Caco-2 (cell line): Measurements from ENCODE around the gene S100A6. TPM values are rescaled to one million over a fixed set of nuclear protein-coding genes. Genes with fewer than 3 reads are reported as not detected.

Source experiments
- BruUV-seq: library from RNA; stranded (reverse); fragments of 400-500 nt; replicated peaks from 2 replicates; lab custom pipeline; 2021; lab: Mats Ljungman, UMichigan
- CTCF ChIA-PET: fragments of 300-600 bp; sonication (Branson Sonifier 250); formaldehyde crosslinking; loops from one replicate; lab custom pipeline; 2022; ENCODE audit warnings: antibody characterized with exemption; lab: Charles Lee
- POLR2A ChIA-PET: fragments of 300-600 bp; sonication (Branson Sonifier 250); formaldehyde crosslinking; loops from one replicate; lab custom pipeline; 2022; ENCODE audit warnings: antibody characterized with exemption; lab: Charles Lee
- DNase-seq, 2 experiments: peaks; one replicate each; pipeline versions ENCODE4 v3.0.0 to v3.0.0-alpha.2; 2020 to 2022
- H3K27me3 ChIP-seq: replicated peaks from 2 replicates; pipeline ENCODE4 v1.6.0; 2011; ENCODE audit warnings: low read length; ENCODE audit not compliant: control insufficient read depth, insufficient read depth
- H3K36me3 ChIP-seq: 2 replicates; pipeline ENCODE4 v1.5.1; 2011; ENCODE audit warnings: low read length; ENCODE audit not compliant: control insufficient read depth, insufficient read depth
- H3K4me1 ChIP-seq: fragments of 250-450 bp; sonication (Bioruptor Pico); 2 replicates; pipeline ENCODE4 v1.5.1; 2020; ENCODE audit warnings: mild to moderate bottlenecking
- H3K4me3 ChIP-seq: 2 replicates; pipeline ENCODE4 v1.5.1; 2011; ENCODE audit warnings: low read depth, mild to moderate bottlenecking, control low read depth, low read length
- H3K9me3 ChIP-seq: fragments of 250-450 bp; sonication (Bioruptor Pico); 2 replicates; pipeline ENCODE4 v1.5.1; 2020; ENCODE audit warnings: mild to moderate bottlenecking, moderate library complexity
- H3K27ac Mint-ChIP-seq: one replicate; pipeline ENCODE4 v1.8.0; 2022; ENCODE audit warnings: mixed read lengths; ENCODE audit not compliant: unreplicated experiment
- H3K27me3 Mint-ChIP-seq: one replicate; pipeline ENCODE4 v1.8.0; 2022; ENCODE audit warnings: mixed read lengths; ENCODE audit not compliant: insufficient read depth, unreplicated experiment
- H3K36me3 Mint-ChIP-seq: one replicate; pipeline ENCODE4 v1.8.0; 2022; ENCODE audit warnings: mild to moderate bottlenecking, mixed read lengths; ENCODE audit not compliant: insufficient read depth, unreplicated experiment
- H3K4me1 Mint-ChIP-seq: one replicate; pipeline ENCODE4 v1.8.0; 2022; ENCODE audit warnings: low read depth, mixed read lengths; ENCODE audit not compliant: unreplicated experiment
- H3K4me3 Mint-ChIP-seq: one replicate; pipeline ENCODE4 v1.8.0; 2022; ENCODE audit warnings: mild to moderate bottlenecking, moderate library complexity, mixed read lengths; ENCODE audit not compliant: unreplicated experiment
- H3K9me3 Mint-ChIP-seq: one replicate; pipeline ENCODE4 v1.8.0; 2022; ENCODE audit warnings: mixed read lengths; ENCODE audit not compliant: unreplicated experiment
- intact Hi-C: fragments of 100-400 bp; cut with micrococcal nuclease; formaldehyde crosslinking; loops from one replicate; pipeline ENCODE4 v1.10.0; 2022; ENCODE audit not compliant: unreplicated experiment
- total RNA-seq: library from RNA; stranded (reverse); gene quantifications from 2 replicates; pipeline ENCODE4 v1.2.3, GENCODE V29; 2022
- TF ChIP-seq, protein P1 (sequence below), 2 experiments: fragments of 200-600 bp in 1 of 2; IDR thresholded peaks; 1 replicate in 1 of 2; 2 replicates in 1 of 2; pipeline versions ENCODE4 v1.5.1 to v1.8.0; 2011 to 2022; ENCODE audit warnings: antibody characterized with exemption in 1 of 2, control low read depth in 1 of 2, inconsistent platforms in 1 of 2, low read depth in 1 of 2, low read length in 1 of 2, mild to moderate bottlenecking in 1 of 2, moderate library complexity in 1 of 2; ENCODE audit not compliant: insufficient read depth in 1 of 2, severe bottlenecking in 1 of 2, unreplicated experiment in 1 of 2

The S100A6 gene
- total RNA-seq, 1 experiment from 2014 or later = 432 TPM

DNA sequence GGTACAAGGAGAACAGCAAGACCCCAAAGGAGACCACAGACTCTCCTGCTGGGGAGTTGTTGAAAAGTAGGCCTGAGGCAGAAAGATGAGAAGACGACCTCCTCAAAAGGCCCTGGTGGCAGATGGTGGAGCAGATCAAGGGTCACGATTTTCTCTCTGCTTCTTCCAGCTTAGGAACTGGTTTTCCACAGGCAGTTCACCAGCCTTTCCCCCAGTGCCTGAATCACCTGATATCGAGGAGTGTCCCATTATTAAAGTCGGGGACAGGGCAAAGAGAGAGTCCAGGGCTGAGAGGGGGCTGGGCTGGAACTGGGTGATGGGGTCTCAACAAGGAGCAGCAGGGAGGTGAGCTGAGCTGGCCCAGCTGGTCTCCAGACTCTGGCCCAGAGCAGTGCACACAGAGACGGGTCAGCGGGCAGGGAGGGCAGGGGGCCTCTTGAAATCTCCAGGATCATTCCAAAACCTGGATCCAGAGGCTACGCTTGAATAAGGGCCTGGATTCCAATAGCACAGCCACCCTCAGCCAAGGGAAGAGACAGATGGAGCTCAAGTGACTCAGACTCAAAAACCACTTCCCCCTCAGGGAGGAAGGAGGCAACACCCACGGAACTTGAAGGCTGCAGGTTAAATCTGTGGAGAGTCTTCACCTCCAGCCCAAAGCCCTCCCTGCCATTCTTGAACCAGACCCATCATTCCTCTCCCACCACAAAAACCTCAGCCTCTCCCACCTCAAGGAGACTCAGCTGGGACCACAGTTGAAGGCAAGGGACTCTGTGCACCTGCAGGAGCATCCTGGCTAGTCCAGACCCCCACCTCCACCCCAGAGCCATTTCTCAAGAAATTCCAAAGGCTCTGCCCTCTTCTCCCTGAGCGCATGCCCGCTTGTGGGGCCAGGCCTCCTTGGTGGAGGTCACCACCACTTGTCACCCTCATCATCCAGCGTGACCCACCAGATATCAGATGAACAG, 4.9 kb upstream of the S100A6 start, which contains the start of gene S100A5:
Gene S100A5, minus strand, starts transcription at position 541 of the 968 bp plus-strand sequence. CDS start 743 bp downstream, outside the sequence.
- Mint-ChIP-seq H3K27me3 (no peaks in the 10 kb centered on the region), H3K27ac (peak within 1 kb of the TSS; percentile 59), H3K9me3 (no peaks in the 10 kb centered on the region), H3K4me3 (no peak within 1 kb of the TSS), H3K36me3 (peaks cover 22% of the 10 kb centered on the region), H3K4me1 (peaks cover 33% of the 10 kb centered on the region)
- Histone ChIP-seq H3K27me3 (no peaks in the 10 kb centered on the region), H3K4me1 (peaks cover 24% of the 10 kb centered on the region), H3K4me3 (no peak within 1 kb of the TSS), H3K9me3 (no peaks in the 10 kb centered on the region), H3K36me3 (no peaks in the 10 kb centered on the region)
- POLR2A ChIA-PET = no interaction called here
- CTCF ChIA-PET = interaction anchor here (0.8 kb wide), 1 partner anchor 87 kb away, joined by 3 read pairs; the partner anchor contains the start of gene S100A13
- no peak for DNase-seq
- intact Hi-C loops = no loop called here
- BruUV-seq = no TSS peak
- TF ChIP-seq, protein P1, sequence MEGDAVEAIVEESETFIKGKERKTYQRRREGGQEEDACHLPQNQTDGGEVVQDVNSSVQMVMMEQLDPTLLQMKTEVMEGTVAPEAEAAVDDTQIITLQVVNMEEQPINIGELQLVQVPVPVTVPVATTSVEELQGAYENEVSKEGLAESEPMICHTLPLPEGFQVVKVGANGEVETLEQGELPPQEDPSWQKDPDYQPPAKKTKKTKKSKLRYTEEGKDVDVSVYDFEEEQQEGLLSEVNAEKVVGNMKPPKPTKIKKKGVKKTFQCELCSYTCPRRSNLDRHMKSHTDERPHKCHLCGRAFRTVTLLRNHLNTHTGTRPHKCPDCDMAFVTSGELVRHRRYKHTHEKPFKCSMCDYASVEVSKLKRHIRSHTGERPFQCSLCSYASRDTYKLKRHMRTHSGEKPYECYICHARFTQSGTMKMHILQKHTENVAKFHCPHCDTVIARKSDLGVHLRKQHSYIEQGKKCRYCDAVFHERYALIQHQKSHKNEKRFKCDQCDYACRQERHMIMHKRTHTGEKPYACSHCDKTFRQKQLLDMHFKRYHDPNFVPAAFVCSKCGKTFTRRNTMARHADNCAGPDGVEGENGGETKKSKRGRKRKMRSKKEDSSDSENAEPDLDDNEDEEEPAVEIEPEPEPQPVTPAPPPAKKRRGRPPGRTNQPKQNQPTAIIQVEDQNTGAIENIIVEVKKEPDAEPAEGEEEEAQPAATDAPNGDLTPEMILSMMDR (IDR thresholded peaks at IDR 0.05; ENCODE audit: insufficient read depth in 1 of 2, low read depth in 1 of 2, low read length in 1 of 2, severe bottlenecking in 1 of 2, unreplicated experiment in 1 of 2) = no peak

DNA sequence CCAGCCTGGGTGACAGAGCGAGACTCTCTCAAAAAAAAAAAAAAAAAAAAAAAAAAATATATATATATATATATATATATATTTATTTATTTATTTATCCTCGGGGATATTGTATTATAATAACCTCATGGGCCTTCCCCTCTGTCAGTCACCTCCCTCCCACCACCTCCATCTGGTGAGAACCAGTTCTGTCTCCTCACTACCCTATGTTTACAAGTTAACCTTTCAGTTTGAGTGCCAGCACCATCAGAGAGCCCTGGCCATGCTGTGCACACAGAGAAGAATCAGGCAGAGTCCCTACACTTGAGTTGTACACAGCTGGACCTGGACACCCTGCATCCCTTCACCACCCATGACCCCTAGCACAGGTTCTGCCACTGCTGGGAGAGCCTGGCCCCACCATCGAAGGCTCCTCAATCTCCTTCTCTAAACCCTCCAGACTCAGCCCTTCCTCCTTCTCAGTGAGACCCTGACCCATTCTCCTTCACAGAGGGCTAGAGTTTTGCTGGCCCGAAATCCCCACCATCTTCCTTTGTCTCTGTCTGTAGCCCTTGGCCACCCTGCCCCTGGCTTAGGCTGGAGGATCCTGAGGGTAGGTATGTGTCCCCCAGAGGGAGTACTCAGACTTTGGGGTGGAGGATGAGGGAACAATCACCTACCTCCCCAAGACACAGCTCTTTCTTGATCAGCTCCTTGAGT, 3.8 kb upstream of the S100A6 start:
- CTCF ChIA-PET = interaction anchor here (0.5 kb wide), 1 partner anchor 1543 kb away, joined by 3 read pairs; no protein-coding TSS in a partner anchor
- Mint-ChIP-seq H3K4me1 (peaks cover 21% of the 10 kb centered on the region), H3K36me3 (peaks cover 24% of the 10 kb centered on the region), H3K4me3 (no peak overlapping the region), H3K9me3 (no peaks in the 10 kb centered on the region), H3K27ac (peak overlapping the region; percentile 6), H3K27me3 (no peaks in the 10 kb centered on the region)
- DNase-seq = no peak
- TF ChIP-seq, protein P1 (IDR thresholded peaks at IDR 0.05; ENCODE audit: insufficient read depth in 1 of 2, low read depth in 1 of 2, low read length in 1 of 2, severe bottlenecking in 1 of 2, unreplicated experiment in 1 of 2) = no peak
- intact Hi-C loops = no loop called here
- Histone ChIP-seq H3K27me3 (no peaks in the 10 kb centered on the region), H3K4me3 (no peak overlapping the region), H3K9me3 (no peaks in the 10 kb centered on the region), H3K4me1 (peaks cover 17% of the 10 kb centered on the region), H3K36me3 (no peaks in the 10 kb centered on the region; the same call in 1 of the 2 replicates)
- no TSS peak for BruUV-seq
- POLR2A ChIA-PET = no interaction called here

GRCh38 chr1:153538315-153538821, 2.6 kb upstream of the S100A6 start:
- peaks cover 26% of the 10 kb centered on the region for H3K36me3 Mint-ChIP-seq
- H3K27me3 Mint-ChIP-seq = no peaks in the 10 kb centered on the region
- H3K36me3 ChIP-seq = no peaks in the 10 kb centered on the region; the same call in 1 of the 2 replicates
- no peak overlapping the region for H3K27ac Mint-ChIP-seq
- ChIA-PET POLR2A (no interaction called here), CTCF (no interaction called here)
- H3K27me3 ChIP-seq = no peaks in the 10 kb centered on the region
- H3K9me3 Mint-ChIP-seq = no peaks in the 10 kb centered on the region
- intact Hi-C loops = no loop called here
- no peak overlapping the region for H3K4me3 ChIP-seq
- peaks cover 21% of the 10 kb centered on the region for H3K4me1 ChIP-seq
- no peak for DNase-seq
- no TSS peak for BruUV-seq
- H3K4me1 Mint-ChIP-seq = peaks cover 22% of the 10 kb centered on the region
- TF ChIP-seq, protein P1 (IDR thresholded peaks at IDR 0.05; ENCODE audit: insufficient read depth in 1 of 2, low read depth in 1 of 2, low read length in 1 of 2, severe bottlenecking in 1 of 2, unreplicated experiment in 1 of 2) = no peak
- H3K4me3 Mint-ChIP-seq = no peak overlapping the region
- no peaks in the 10 kb centered on the region for H3K9me3 ChIP-seq
